GM18498 (cell line): Measurements from ENCODE around the gene EFHD2.
"Not testable (repeated sequence)": the region's sequence is repeated elsewhere in the genome, so short reads cannot be mapped to it uniquely, and the experiment has no call there.

Source experiments
- ATAC-seq: cut with Tn5 transposase; IDR thresholded peaks from one replicate; pipeline ENCODE4 v1.9.1; 2021; ENCODE audit warnings: mild to moderate bottlenecking, moderate library complexity; ENCODE audit not compliant: unreplicated experiment

EFHD2 gene

GRCh38 chr1:15471723-15472122 lies 62.0 kb downstream of the EFHD2 start:
- not testable (repeated sequence) for ATAC-seq

- no peak for ATAC-seq
Observed at GRCh38 chr1:15472587-15472986, 62.9 kb downstream of the EFHD2 start.

- ATAC-seq: no peak
Observed at GRCh38 chr1:15475752-15476314, 66.1 kb downstream of the EFHD2 start, which contains the start of gene CELA2B. Gene CELA2B, plus strand, starts transcription at chr1:15476104. Its CDS starts 22 bp downstream, at chr1:15476126.

DNA sequence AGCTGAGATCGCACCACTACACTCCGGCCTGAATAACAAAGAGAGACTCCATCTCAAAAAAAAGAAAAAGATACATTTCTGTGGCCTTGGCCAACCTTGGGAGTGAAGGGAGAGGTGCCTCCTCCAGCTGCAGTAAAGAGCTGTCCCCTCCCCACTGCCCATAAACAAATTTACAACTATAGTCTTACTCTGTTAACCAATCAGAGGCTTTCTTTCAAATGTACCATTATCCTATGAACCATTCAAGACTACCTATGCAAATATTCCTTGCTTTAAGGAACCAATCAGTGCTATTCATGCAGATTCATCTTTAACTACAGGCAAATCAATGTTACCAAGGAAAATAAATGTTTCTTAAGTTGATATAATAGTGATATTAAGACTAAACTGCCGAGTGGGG lies 67.2 kb downstream of the EFHD2 start:
- no peak for ATAC-seq

DNA sequence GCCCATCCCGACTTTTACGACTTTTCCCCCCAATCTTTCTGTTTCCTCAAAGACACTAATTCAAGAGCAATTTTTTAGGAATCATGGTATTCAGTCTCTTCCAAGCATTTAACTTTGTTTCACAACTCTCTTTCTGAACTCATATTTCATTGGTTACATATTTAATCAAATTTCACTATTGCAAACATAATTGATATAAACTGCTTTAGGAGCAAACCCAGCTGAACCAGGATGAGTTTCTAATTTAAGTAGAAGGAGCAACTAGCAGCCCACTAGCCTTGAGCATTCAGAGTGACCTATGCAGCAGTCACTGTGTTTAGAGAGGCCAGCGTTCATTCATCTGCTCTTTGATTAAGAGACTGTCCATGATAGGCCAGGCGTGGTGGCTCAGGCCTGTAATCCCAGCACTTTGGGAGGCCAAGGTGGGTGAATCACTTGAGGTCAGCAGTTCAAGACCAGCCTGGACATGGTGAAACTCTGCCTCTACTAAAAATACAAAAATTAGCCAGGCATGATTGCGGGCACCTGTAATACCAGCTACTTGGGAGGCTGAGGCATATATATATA lies 68.0 kb downstream of the EFHD2 start:
- no peak for ATAC-seq
